ENCODE measurements around the gene HABP4.

The HABP4 gene

DNA sequence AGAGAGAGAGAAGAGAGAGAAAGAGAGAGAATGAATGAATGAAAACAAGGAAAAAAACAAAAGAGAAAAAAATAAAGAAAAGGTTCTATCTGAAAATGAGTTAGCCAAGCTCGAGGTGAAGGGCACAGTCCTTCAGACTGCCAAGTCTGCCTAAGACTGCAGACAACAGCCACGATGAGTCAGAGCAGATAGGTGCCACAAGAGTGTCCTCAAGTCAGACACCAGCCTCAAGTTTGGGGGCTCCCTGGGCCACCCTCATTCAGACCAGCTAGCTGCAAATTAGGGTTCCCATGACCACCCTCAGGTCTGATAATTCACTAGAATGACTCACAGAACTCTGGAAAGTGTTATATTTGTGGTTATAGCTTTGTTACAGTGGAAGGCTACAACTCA is 13.9 kb upstream of the HABP4 start:
- no peak for DNase-seq

GRCh38 chr9:96436456-96437126 is 13.4 kb upstream of the HABP4 start:
- DNase-seq = no peak

DNA sequence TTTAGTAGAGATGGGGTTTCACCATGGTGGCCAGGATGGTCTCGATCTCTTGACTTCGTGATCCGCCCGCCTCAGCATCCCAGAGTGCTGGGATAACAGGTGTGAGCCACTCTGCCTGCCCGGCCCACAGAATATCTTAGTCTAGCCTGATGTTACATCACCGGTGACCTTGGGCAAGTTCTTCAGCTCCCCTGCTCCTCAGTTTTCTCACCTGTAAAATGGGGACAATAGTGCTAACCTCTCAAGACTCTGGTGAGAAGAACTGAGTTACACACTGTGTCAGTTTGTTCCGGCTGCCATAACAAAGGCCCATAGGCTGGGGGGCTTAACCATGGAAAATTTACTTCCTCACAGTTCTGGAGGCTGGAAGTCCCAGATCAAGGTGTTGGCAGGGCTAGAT is 12.5 kb upstream of the HABP4 start:
- DNase-seq = no peak

- DNase-seq = no peak
Measured at GRCh38 chr9:96440671-96441199, 9.2 kb upstream of the HABP4 start.

DNA sequence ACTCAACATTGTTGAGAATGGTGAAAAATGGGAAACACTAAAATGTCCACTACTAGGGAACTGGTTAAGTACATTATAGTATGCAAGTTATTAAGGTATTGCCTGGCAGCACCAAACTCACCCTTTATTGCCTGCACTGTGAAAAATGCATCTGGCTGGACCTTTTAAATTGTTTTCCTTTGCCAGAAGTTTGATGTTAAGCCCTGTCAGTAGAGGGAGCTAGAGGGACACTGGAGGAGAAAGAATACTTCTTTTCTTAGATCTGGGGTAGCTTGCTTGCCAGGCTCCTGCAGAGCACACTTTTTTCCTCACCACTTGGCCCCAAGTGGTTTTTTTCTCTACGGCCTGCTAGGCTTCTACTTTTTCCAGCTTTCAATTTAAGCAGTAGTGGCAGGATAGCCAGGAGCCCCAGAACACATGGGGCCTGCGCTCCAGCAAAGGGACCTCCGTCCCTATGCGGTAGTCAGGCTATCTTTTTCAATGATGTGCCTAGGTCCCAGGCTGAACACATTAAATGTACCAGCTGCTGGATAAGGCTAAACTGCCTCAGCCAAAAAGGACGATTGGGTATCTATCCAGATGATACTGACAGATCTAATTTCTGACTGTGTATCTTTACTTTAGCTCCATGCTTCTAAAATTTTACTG is 8.0 kb upstream of the HABP4 start:
- no peak for DNase-seq

DNA sequence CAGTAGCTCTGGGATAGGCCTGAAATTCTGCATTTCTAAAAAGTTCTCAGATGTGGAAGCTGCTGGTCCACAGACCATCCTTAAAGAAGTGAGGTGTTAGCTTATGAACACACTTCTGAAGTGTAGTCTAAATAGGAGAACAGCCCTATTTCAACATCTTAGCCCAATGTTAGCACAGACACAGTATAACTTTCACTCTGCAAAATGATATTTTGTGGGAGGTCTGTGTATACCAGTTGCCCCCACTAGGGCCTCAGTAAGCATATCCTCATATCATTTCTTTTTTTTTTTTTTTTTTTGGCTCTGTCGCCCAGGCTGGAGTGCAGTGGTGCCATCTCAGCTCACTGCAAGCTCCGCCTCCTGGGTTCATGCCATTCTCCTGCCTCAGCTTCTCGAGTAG is 7.5 kb upstream of the HABP4 start:
- no peak for DNase-seq

DNA sequence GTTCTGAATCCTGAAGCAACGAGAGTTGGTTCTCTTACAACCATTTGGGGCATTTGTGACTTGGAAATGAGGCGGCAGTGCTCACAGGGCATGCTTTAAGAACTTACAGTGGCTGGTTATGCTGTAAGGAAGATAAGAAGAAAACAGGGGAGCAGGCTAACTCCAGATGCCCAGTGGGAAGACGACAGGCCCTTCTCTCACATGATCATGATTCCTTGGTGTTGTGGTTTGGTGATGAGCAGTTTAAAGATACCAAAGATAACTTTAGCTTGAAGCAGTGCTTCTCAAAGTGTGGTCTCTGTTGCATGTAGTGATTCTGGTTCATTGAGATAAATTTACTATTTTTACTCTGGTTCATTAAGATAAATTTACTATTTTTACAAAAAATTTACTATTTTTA is 2.6 kb upstream of the HABP4 start:
- no peak for DNase-seq

DNA sequence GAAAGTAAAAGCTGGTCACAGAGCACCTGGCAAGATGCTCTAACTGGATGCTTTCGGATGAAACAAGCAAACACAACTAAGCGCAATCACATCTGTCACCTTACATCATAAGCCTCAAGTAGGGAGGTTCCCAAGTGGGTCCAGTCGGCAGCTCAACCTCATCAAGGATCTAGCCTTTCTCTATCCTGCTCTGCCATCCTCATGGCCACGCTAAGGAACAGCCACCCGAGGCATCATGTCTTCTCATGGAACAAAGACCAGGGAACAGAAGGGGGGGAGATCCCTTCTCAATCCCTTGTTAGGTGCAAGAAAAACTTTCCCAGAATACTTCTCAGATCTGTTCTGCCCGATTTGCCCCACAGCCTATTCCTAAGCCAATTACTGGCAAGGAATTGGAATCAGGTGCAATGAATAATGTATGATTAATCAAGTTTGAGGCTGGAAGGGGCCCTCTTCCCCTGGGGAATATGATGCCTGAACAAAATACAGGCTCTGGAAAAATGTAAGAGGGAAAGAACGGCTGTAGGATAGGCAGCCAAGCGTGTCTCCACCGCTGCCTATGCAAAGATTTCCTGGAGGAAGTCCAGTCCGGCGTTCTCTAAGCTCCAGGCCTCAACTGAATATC is 1.3 kb upstream of the HABP4 start:
- DNase-seq = no peak

GRCh38 chr9:96449523-96449844 is 485 bp upstream of the HABP4 start:
- no peak for DNase-seq

DNA sequence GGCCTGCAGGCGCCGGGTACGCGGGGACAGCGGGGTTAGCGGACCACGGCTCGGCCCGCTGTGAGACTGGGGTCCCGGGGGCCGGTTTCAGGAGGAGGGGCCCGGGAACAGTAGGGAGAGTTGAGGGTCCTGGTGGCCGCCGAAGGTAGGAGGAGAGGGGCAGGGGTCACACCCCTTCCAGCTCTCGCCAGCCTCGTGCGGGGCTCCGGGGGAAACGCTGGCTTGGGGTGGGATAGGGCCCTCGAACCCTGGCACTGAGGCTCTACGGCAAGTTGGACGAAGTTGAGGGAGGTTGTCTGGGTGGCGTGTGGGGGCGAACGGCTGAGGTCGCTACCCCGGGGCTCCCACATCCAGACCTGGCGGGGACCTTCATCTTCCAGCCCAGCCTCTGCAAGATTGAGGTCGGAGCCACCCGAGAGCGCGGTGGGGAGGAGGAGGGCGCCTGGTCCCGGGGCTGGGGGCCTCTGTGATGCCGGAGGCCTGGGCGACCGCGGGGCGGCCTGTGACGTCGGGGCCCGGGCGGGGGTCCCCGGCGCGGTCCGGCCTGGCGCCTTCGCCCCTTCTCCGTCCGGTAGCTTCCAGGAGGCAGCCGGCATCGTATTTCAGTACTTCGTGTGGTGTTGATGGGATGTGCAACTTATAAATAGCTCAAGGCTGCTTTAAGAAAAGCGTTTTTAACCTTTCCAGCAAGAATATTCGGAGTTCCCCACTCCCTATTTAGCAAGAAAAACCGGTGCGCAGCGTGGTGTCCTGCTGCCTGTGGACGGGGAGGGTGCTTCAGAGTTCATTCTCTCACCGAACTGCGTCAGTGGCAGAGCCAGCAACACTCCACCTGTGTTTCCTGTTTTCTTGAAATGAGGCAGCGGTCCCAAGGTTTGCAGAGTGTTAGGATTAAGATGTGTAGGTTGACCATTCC is 902 bp downstream of the HABP4 start:
- DNase-seq = peak; percentile 14

- no peak for DNase-seq
Measured at GRCh38 chr9:96453625-96454024, 3.7 kb downstream of the HABP4 start.

DNA sequence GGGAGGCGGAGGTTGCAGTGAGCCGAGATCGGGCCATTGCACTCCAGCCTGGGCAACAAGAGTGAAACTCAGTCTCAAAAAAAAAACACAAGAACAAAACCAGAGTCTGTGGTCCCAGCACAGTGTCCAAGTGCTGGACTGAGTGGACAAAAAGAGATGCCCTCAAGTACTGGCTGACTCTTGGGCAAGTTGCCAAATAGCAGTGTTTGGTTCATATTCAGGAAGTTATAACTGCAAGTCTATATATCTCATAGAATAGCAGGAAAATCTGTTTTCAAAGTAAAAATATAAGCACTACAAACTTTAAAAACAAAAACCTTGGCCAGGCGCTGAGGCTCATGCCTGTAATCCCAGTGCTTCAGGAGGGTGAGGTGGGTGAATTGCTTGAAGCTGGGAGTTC is 7.3 kb downstream of the HABP4 start:
- no peak for DNase-seq

GRCh38 chr9:96458226-96458625 is 8.3 kb downstream of the HABP4 start:
- no peak for DNase-seq

DNA sequence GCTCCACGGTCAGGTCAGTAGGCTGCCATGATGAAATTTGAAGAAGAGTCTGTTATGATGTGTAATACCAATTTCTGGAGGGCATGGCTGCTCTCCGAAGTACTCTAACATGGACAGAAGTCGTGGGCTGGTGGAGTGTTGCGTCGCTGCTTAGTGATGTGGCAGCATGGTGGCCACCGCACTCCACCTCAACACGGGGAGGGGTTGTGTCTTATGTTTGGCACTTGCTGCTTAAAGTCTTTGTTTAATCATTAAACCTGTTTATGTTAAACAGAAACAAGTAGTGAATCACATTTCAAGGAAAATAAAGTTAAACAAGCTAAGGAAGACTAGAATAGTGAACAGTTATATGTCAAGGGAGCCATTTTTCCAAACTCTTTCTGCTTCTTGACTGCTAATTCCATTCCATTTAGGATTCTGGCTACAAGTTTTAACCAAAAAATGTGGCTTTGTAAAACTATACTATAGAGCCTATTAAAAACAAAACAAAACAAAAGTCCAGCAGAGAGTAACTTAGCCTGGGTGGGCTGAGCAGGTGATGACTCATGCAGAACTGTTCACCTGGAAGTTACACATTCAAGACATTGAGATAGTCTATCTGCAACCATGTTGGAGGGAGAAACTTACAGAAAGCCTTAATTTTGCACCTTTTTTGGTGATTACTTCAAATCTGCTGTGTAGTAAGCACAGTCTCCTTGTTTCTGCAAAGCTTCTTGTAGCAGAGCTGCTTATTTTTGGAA is 9.5 kb downstream of the HABP4 start:
- DNase-seq = no peak

DNA sequence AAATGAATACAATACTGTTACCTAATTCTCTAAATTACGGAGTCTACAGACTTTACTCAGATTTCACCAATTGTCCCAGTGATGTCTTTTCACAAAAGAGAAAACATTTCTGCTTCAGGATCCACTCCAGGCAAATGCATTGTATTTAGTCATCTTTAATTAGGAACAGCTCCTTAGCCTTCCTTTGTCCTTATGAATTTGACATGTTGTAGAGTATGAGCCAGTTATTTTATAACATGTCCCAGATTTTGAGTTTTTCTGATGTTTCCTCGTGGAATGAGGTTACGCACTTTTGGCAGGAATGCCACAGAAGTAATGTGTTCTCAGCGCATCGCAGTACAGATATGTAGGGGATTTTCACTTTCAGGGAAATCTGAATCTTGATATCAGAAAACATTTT is 10.5 kb downstream of the HABP4 start:
- no peak for DNase-seq

DNA sequence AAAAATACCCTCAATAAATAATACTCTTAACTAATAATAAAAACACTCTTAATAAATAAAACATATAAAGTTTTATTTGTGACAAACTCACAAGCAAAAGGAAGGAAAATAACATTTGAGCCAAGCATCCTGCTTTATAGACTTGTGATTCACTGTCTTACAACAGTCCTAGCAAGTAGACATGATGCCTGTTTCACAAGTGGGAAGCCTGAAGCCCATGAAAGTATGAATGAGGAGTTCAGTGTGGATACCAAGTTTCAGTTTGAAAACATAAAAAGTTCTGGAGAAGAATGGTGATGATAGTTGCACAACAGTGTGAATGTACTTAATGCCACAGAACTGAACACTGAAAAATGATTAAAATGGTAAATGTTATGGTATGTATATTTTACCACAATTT is 10.9 kb downstream of the HABP4 start:
- no peak for DNase-seq

DNA sequence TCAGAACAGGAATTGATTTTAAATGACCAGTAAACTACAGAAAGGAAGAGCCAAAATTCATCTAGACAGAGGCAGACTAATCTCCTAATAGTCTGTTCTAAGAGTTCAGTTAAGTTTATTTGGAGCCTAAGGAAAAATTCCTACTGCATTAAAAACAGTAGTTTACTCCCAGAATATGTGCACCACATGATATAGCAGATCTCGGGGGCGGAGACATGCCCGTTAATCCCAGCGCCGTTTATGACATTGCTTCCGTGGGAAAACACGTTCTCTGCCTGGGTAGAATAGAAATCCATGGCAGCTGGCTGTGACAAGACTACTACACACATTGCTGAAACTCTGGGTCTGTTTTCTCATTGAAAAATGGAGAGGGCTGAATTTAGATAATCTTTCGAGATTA is 11.4 kb downstream of the HABP4 start:
- no peak for DNase-seq

DNA sequence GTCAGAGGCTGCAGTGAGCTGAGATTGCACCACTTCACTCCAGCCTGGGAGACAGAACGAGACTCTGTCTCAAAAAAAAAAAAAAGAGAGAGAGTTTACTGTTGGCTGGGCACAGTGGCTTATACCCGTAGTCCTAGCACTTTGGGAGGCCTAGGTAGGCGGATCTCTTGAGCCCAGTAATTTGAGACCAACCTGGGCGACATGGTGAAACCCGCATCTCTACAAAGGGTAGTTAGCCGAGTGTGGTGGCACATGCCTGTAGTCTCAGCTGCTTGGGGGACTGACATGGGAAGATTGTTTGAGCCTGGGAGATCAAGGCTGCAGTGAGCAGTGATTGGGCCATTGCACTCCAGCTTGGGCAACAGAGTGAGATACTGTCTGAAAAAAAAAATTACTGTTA is 12.6 kb downstream of the HABP4 start:
- no peak for DNase-seq

DNA sequence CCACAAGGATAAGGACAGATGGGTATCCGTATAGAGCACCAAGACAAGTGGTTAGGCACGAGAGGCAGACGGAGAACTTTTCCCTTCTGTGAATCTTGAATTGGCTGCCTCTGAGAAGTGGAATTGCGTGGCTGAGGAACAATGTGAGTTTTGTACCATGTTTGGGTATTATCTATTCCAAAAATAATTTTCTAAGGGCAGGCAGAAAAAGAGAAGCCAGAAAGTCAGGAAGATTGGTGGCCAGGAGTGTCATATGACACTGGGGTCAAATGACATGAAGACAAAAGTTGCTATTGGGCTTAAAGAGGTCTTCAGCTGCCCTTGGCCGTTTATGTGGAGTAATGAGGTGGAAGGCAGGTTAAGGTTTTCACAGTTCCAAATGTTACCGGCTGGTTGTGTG is 14.5 kb downstream of the HABP4 start:
- DNase-seq = no peak

GRCh38 chr9:96467784-96468183 is 17.8 kb downstream of the HABP4 start:
- no peak for DNase-seq

DNA sequence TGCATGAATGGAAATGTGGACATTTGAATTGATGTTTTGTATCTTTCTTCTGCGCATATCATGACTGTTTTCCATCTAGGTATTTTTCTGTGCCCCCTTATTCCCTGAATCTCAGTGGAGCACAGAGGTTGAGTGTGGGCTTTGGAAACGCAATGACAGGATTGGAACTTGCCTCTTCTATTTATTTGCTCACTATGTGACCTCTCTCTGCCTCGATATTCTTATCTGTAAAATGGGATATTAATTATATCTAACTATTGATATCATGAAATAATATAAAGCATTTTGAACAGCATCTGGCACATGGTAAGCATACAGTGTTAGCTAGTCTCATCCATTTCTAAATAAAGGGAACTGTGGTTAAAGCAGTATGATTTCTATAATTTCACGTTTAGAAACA is 26.0 kb downstream of the HABP4 start:
- DNase-seq = no peak

DNA sequence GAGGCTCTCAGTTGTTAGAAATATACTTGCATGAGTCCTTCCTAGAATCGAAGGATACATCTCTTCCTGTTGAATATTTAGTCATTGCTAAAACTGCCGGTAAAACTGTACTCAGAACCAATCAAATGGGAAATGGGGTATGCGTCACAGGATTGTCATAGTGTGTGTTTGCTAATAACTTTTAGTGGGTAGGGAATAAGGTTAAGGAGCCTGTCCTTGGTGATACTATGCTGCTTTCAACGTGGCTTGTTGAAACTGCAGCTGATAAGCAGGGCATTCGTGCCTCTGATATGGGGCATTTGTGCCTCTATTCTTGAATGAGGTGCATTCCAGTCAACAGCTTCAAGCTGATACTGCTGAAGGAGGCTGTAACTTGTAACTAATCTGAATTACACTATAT is 26.6 kb downstream of the HABP4 start:
- DNase-seq = no peak

All from activated gamma-delta T cell (primary cell).